CD14-positive monocyte (primary cell): ENCODE measurements around the gene SETD5. TPM values are rescaled to one million over a fixed set of nuclear protein-coding genes. Genes with fewer than 3 reads are reported as not detected.
A peak's percentile ranks its signal among the peaks of the same experiment; 100 is the strongest.

ENCODE experiments used
- DNase-seq, 3 donors: peaks; one replicate each; pipeline ENCODE4 v3.0.0-alpha.2; 2011 to 2022
- H2AFZ ChIP-seq: 2 replicates; pipeline ENCODE4 v1.6.0; 2012; ENCODE audit warnings: mild to moderate bottlenecking, low read depth, low read length, inconsistent platforms; ENCODE audit not compliant: insufficient read depth, poor library complexity, severe bottlenecking
- H3K27ac ChIP-seq, 2 donors: 1 replicate in 1 of 2; 2 replicates in 1 of 2; pipeline ENCODE4 v1.5.1; 2012 to 2013; ENCODE audit warnings: low read length in 2 of 2, control low read depth in 1 of 2, inconsistent platforms in 1 of 2, low read depth in 1 of 2, mild to moderate bottlenecking in 1 of 2
- H3K27me3 ChIP-seq, 2 donors: one replicate each; pipeline versions ENCODE4 v1.6.0 to v1.6.1; 2011 to 2013; ENCODE audit warnings: low read length in 2 of 2; ENCODE audit not compliant: control insufficient read depth in 2 of 2, insufficient read depth in 2 of 2
- H3K36me3 ChIP-seq, 2 donors: replicated peaks in 1 of 2; 1 replicate in 1 of 2; 2 replicates in 1 of 2; pipeline versions ENCODE4 v1.5.1 to v1.6.1; 2012 to 2013; ENCODE audit warnings: low read length in 2 of 2, control low read depth in 1 of 2, inconsistent platforms in 1 of 2, mild to moderate bottlenecking in 1 of 2; ENCODE audit not compliant: insufficient read depth in 2 of 2, control insufficient read depth in 1 of 2
- H3K4me1 ChIP-seq, 2 donors: 1 replicate in 1 of 2; 2 replicates in 1 of 2; pipeline versions ENCODE4 v1.5.1 to v1.6.1; 2012 to 2013; ENCODE audit warnings: low read length in 2 of 2, control low read depth in 1 of 2, inconsistent platforms in 1 of 2, mild to moderate bottlenecking in 1 of 2, moderate library complexity in 1 of 2; ENCODE audit not compliant: insufficient read depth in 2 of 2, control insufficient read depth in 1 of 2
- H3K4me2 ChIP-seq: replicated peaks from 2 replicates; pipeline ENCODE3; 2012; ENCODE audit warnings: low read length, moderate library complexity, mild to moderate bottlenecking; ENCODE audit not compliant: poor library complexity, severe bottlenecking; ENCODE audit errors: extremely low read depth
- H3K4me3 ChIP-seq, 3 experiments: fragments of 200-600 bp in 1 of 3; sonication (generic) in 1 of 3; replicated peaks in 1 of 3; 1 replicate in 2 of 3; 2 replicates in 1 of 3; pipeline ENCODE4 v1.5.1; 2011 to 2013; ENCODE audit warnings: low read length in 3 of 3, mild to moderate bottlenecking in 3 of 3, control low read depth in 2 of 3, low read depth in 2 of 3, inconsistent platforms in 1 of 3, moderate library complexity in 1 of 3
- H3K79me2 ChIP-seq: 2 replicates; pipeline ENCODE4 v1.6.0; 2012; ENCODE audit warnings: mild to moderate bottlenecking, control low read depth, inconsistent platforms, low read length, moderate library complexity; ENCODE audit not compliant: insufficient read depth
- H3K9ac ChIP-seq: 2 replicates; pipeline ENCODE4 v1.6.0; 2017; ENCODE audit warnings: low read length, mild to moderate bottlenecking; ENCODE audit not compliant: insufficient read depth, poor library complexity, severe bottlenecking
- H3K9me3 ChIP-seq, 2 donors: replicated peaks in 1 of 2; 1 replicate in 1 of 2; 2 replicates in 1 of 2; pipeline versions ENCODE4 v1.5.1 to v1.6.1; 2012 to 2013; ENCODE audit warnings: low read length in 2 of 2, control low read depth in 1 of 2; ENCODE audit not compliant: control insufficient read depth in 1 of 2, insufficient read depth in 1 of 2
- H4K20me1 ChIP-seq: 2 replicates; pipeline ENCODE4 v1.6.0; 2012; ENCODE audit warnings: mild to moderate bottlenecking, low read length, control low read depth, moderate library complexity; ENCODE audit not compliant: insufficient read depth
- H3K27ac Mint-ChIP-seq, 7 donors: one replicate each; pipeline ENCODE4 v1.8.0; 2020; ENCODE audit warnings: mild to moderate bottlenecking in 7 of 7, mixed read lengths in 7 of 7, moderate library complexity in 6 of 7, inconsistent platforms in 2 of 7
- H3K27me3 Mint-ChIP-seq, 3 donors: one replicate each; pipeline ENCODE4 v1.8.0; 2021 to 2022; ENCODE audit warnings: low read depth in 3 of 3, mild to moderate bottlenecking in 3 of 3, mixed read lengths in 3 of 3, moderate library complexity in 3 of 3, inconsistent platforms in 1 of 3
- H3K36me3 Mint-ChIP-seq, 2 donors: one replicate each; pipeline ENCODE4 v1.8.0; 2020; ENCODE audit warnings: mixed read lengths in 2 of 2, inconsistent platforms in 1 of 2, mild to moderate bottlenecking in 1 of 2
- H3K4me1 Mint-ChIP-seq: one replicate; pipeline ENCODE4 v1.8.0; 2020; ENCODE audit warnings: mild to moderate bottlenecking, mixed read lengths
- H3K4me3 Mint-ChIP-seq, 2 donors: one replicate each; pipeline ENCODE4 v1.8.0; 2020; ENCODE audit warnings: mild to moderate bottlenecking in 2 of 2, mixed read lengths in 2 of 2, moderate library complexity in 1 of 2
- H3K9me3 Mint-ChIP-seq, 7 donors: one replicate each; pipeline ENCODE4 v1.8.0; 2020 to 2022; ENCODE audit warnings: mixed read lengths in 7 of 7, mild to moderate bottlenecking in 6 of 7, moderate library complexity in 6 of 7, inconsistent platforms in 2 of 7
- CTCF ChIP-seq: fragments of 200-600 bp; IDR thresholded peaks from one replicate; pipeline ENCODE4 v1.8.0; 2022; ENCODE audit warnings: antibody characterized with exemption, mild to moderate bottlenecking
- WGBS: methylation state at CpG from one replicate; pipeline ENCODE4 v1.1.5; 2013; ENCODE audit warnings: missing lambda C conversion rate; ENCODE audit not compliant: insufficient coverage; 5-methylcytosine and 5-hydroxymethylcytosine counted together
- intact Hi-C, 2 donors: fragments of 100-400 bp; cut with micrococcal nuclease; formaldehyde crosslinking; loops; one replicate each; pipeline versions ENCODE4 v1.15.0 to v1.15.1; 2023
- polyA plus RNA-seq, 3 donors: library from polyadenylated mRNA; depleted of rRNA in 1 of 3; unstranded in 2 of 3; stranded (reverse) in 1 of 3; fragments of 300-500 nt in 2 of 3; fragments of >200 nt in 1 of 3; fragmentation: Illumina TruSeq in 2 of 3; gene quantifications; 1 replicate in 2 of 3; 2 replicates in 1 of 3; pipeline ENCODE4 v1.2.3, GENCODE V29; 2012 to 2021

SETD5 gene
- polyA plus RNA-seq, 3 donors: 4.1 to 51.5 (median 13.7) TPM

- H3K27ac Mint-ChIP-seq: no peak overlapping the region
- Histone ChIP-seq H3K36me3 (no peaks in the 10 kb centered on the region), H4K20me1 (no peaks in the 10 kb centered on the region), H3K4me3 (no peak overlapping the region), H3K9me3 (no peaks in the 10 kb centered on the region), H3K27me3 (peaks cover 9 to 42% of the 10 kb centered on the region in 2 donors), H3K9ac (no peak overlapping the region), H2AFZ (no peak overlapping the region), H3K4me1 (no peaks in the 10 kb centered on the region), H3K79me2 (no peaks in the 10 kb centered on the region), H3K27ac (no peak overlapping the region), H3K4me2 (no peak overlapping the region)
- H3K27me3 Mint-ChIP-seq: peaks cover 38 to 48% (median 46%) of the 10 kb centered on the region in 3 donors
- peaks cover 2% of the 10 kb centered on the region for H3K4me1 Mint-ChIP-seq
- TF ChIP-seq CTCF: peak; percentile 92
- no peak overlapping the region for H3K4me3 Mint-ChIP-seq
- intact Hi-C loops: no loop called here
- DNase-seq: peak; percentile 30 to 44 (median 33)
- peaks cover 0 to 2% of the 10 kb centered on the region in 2 donors for H3K36me3 Mint-ChIP-seq
- 0% methylated on average over 1 of the region's 4 CpGs for WGBS
- peaks cover 0 to 7% (median 0%) of the 10 kb centered on the region in 7 donors for H3K9me3 Mint-ChIP-seq
These were observed 105.9 kb downstream of the SETD5 start for GRCh38 chr3:9503283-9503682.

DNA sequence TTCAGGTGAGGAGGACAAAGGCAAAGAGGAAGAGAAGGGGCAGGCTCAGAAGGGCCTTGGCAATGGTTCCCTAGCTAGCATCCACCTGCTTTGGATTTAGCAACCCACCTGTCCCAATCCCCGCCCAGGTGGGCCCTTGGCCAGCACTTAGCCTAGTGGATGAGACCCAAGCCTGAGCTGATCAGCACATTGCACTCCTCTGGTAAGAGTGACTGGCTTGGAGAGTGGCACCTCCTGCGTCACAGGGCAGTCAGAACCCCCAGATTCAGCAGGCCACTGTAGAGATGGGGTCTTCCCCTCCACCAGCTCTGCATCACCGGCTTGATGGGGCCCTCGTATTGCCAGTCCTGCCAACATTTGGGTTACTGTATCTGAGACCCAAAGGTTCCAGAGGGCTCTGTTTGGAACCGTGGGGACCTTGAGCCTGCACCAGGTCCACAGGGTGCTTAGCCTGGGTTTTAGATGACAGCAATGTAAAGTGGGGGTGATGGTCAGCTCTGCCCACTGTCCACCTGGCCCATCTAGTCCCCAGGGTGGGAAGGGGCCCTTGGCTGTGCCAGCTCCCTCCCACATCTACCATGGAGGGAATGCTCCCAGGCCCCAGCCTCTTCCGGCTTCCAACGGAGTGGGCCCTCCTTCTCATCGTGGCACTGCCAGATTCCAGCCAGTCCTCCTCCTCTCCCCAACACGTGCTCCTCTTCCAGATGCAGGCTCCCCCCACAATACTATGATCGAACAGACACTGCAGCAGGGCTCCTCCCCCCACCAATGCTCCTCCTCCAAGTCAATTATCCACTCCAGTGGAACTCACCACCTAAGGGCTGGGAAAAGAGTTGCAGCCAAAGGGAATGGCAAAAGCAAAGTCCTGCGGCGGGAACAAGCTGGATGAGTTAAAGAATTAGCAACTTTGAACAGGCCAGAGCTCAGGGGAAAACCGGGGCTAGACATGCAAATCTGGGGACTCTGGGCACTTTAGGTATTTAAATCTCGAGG, 110.5 kb downstream of the SETD5 start:
- Histone ChIP-seq H3K4me1 (no peaks in the 10 kb centered on the region), H3K27ac (no peak overlapping the region), H3K36me3 (no peaks in the 10 kb centered on the region), H3K79me2 (no peaks in the 10 kb centered on the region), H2AFZ (no peak overlapping the region), H4K20me1 (no peaks in the 10 kb centered on the region), H3K9me3 (no peaks in the 10 kb centered on the region), H3K4me2 (no peak overlapping the region), H3K9ac (no peak overlapping the region), H3K27me3 (peaks cover 6 to 27% of the 10 kb centered on the region in 2 donors), H3K4me3 (no peak overlapping the region)
- H3K4me3 Mint-ChIP-seq: no peak overlapping the region
- TF ChIP-seq CTCF: no peak
- WGBS: 67% methylated on average over 12 of the region's 14 CpGs
- intact Hi-C loops: no loop called here
- H3K27ac Mint-ChIP-seq: no peak overlapping the region
- no peak for DNase-seq
- H3K4me1 Mint-ChIP-seq: no peaks in the 10 kb centered on the region
- no peaks in the 10 kb centered on the region for H3K36me3 Mint-ChIP-seq
- peaks cover 0 to 2% (median 0%) of the 10 kb centered on the region in 7 donors for H3K9me3 Mint-ChIP-seq
- peaks cover 23 to 25% (median 25%) of the 10 kb centered on the region in 3 donors for H3K27me3 Mint-ChIP-seq
